Small intestine (tissue), 7 donors: ENCODE results near the gene TUG1. TPM values are rescaled to one million over a fixed set of nuclear protein-coding genes. Genes with fewer than 3 reads are reported as not detected.

Source experiments
- DNase-seq, 2 donors: peaks; one replicate each; pipeline versions ENCODE4 v3.0.0 to v3.0.0-alpha.2; 2013
- FAIRE-seq: peaks from 2 replicates; lab custom pipeline; 2012; peaks lifted over from hg19 to GRCh38; lab: Jason Lieb, UNC
- H3K27ac ChIP-seq, 3 donors: one replicate each; pipeline ENCODE4 v1.5.1; 2013; ENCODE audit warnings: low read length in 2 of 3, mild to moderate bottlenecking in 2 of 3, control low read depth in 1 of 3, inconsistent platforms in 1 of 3, low read depth in 1 of 3, moderate library complexity in 1 of 3
- H3K27me3 ChIP-seq, 3 donors: one replicate each; pipeline ENCODE4 v1.6.1; 2013; ENCODE audit warnings: low read length in 3 of 3, inconsistent platforms in 1 of 3; ENCODE audit not compliant: control insufficient read depth in 3 of 3, insufficient read depth in 3 of 3
- H3K36me3 ChIP-seq, 3 donors: one replicate each; pipeline ENCODE4 v1.6.1; 2013; ENCODE audit warnings: low read length in 3 of 3, inconsistent platforms in 1 of 3, low read depth in 1 of 3, mild to moderate bottlenecking in 1 of 3, moderate library complexity in 1 of 3; ENCODE audit not compliant: control insufficient read depth in 3 of 3, insufficient read depth in 2 of 3
- H3K4me1 ChIP-seq, 3 donors: one replicate each; pipeline ENCODE4 v1.6.1; 2013; ENCODE audit warnings: low read length in 2 of 3, inconsistent platforms in 1 of 3, low read depth in 1 of 3, mild to moderate bottlenecking in 1 of 3, moderate library complexity in 1 of 3; ENCODE audit not compliant: control insufficient read depth in 3 of 3, insufficient read depth in 2 of 3
- H3K4me3 ChIP-seq, 3 donors: one replicate each; pipeline ENCODE4 v1.5.1; 2013; ENCODE audit warnings: low read length in 3 of 3, control low read depth in 1 of 3, inconsistent platforms in 1 of 3, low read depth in 1 of 3, mild to moderate bottlenecking in 1 of 3, moderate library complexity in 1 of 3
- H3K9me3 ChIP-seq, 2 donors: one replicate each; pipeline ENCODE4 v1.6.1; 2013; ENCODE audit warnings: low read depth in 1 of 2, low read length in 1 of 2; ENCODE audit not compliant: control insufficient read depth in 2 of 2, insufficient read depth in 1 of 2
- WGBS, 3 donors: extraction: QIAGEN DNeasy Blood & Tissue Kit; methylation state at CpG; one replicate each; pipeline ENCODE4 v1.1.7; 2013; 5-methylcytosine and 5-hydroxymethylcytosine counted together
- polyA plus RNA-seq, 4 donors: library from polyadenylated mRNA; stranded (reverse) in 3 of 4; unstranded in 1 of 4; fragments of 200-250 nt in 3 of 4; fragments of 120-200 nt in 1 of 4; gene quantifications; one replicate each; pipeline versions ENCODE4 v1.2.1 to v1.2.3, GENCODE V29; 2013
- donor health status: healthy with polysubstance abuse.
- donor health status: control.
- donor health status: control.
- donor health status: Bipolar disorder and iron deficiency.
- donor health status: healthy.

TUG1 gene
- polyA plus RNA-seq, 4 donors = 20.8 to 130 (median 28.8) TPM

GRCh38 chr22:30948930-30949342 is 20.1 kb upstream of the TUG1 start:
- WGBS, 3 donors = 64 to 81% (median 81%) methylated on average over 3 of the region's 3 CpGs
- no peak for DNase-seq

GRCh38 chr22:30949934-30950660 is 19.0 kb upstream of the TUG1 start:
- 77 to 86% (median 79%) methylated on average over 7 of the region's 7 CpGs for WGBS, 3 donors
- Histone ChIP-seq H3K36me3 (peaks cover 9 to 41% (median 17%) of the 10 kb centered on the region in 3 donors), H3K4me1 (no peaks in the 10 kb centered on the region), H3K27me3 (no peaks in the 10 kb centered on the region), H3K4me3 (no peak overlapping the region), H3K9me3 (no peaks in the 10 kb centered on the region), H3K27ac (no peak overlapping the region)
- no peak for FAIRE-seq
- DNase-seq = no peak

More at GRCh38 chr22:30948930-30949342, 20.1 kb upstream of the TUG1 start:
- Histone ChIP-seq H3K27ac (no peak overlapping the region), H3K27me3 (no peaks in the 10 kb centered on the region), H3K9me3 (no peaks in the 10 kb centered on the region), H3K36me3 (peaks cover 17 to 51% (median 19%) of the 10 kb centered on the region in 3 donors), H3K4me1 (no peaks in the 10 kb centered on the region), H3K4me3 (no peak overlapping the region)
- FAIRE-seq = no peak

DNA sequence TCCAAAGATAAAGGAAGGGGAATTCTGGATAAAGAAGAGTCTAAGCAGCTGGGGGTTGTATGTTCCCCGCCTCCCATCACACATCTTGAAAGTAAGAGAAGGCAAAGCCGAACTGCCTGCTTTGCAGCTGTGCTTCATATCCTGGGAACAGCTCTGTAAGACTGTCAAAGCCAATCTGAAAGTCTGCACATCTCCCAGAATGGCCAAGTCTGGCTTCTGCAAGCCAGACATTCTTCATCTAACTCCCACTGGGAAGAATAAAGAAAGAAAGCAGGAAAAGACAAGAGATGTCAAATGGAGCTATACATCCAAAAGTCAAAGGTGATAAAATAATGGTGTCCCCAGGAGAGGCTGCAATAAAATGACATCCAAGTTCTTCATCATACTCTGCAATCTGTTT is 15.9 kb upstream of the TUG1 start:
- H3K36me3 ChIP-seq = peaks cover 2 to 22% (median 10%) of the 10 kb centered on the region in 3 donors
- no peaks in the 10 kb centered on the region for H3K9me3 ChIP-seq
- H3K27ac ChIP-seq = no peak overlapping the region
- FAIRE-seq = no peak
- no peak for DNase-seq
- H3K27me3 ChIP-seq = no peaks in the 10 kb centered on the region
- no peaks in the 10 kb centered on the region for H3K4me1 ChIP-seq
- no peak overlapping the region for H3K4me3 ChIP-seq
- WGBS, 3 donors = 89 to 94% (median 93%) methylated on average over 2 of the region's 2 CpGs

GRCh38 chr22:30955153-30955552 is 13.9 kb upstream of the TUG1 start:
- 91 to 100% (median 93%) methylated on average over 4 of the region's 4 CpGs for WGBS, 3 donors
- Histone ChIP-seq H3K4me3 (no peak overlapping the region), H3K4me1 (no peaks in the 10 kb centered on the region), H3K27ac (no peak overlapping the region), H3K27me3 (no peaks in the 10 kb centered on the region), H3K36me3 (peaks cover 2 to 14% (median 10%) of the 10 kb centered on the region in 3 donors), H3K9me3 (no peaks in the 10 kb centered on the region)
- FAIRE-seq = no peak
- no peak for DNase-seq

DNA sequence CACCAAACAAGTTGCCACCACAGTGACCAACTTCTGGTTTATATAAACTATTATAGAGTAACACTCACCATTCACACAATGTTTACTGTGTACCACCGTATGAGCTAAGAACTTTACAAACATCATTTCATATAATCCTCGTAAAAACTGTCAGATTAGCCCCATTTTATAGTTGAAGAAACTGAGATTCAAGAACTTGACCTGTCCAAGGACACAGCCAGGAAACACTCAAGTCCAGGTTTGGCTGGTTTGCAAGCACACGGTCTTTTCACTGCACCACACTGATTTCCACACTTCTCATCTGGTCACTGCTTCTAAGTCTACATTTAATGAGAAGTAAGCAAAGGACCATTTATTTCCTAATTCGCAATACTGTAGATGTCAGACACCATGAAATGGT is 4.2 kb upstream of the TUG1 start:
- Histone ChIP-seq H3K4me3 (no peak overlapping the region), H3K9me3 (peaks cover 0 to 13% of the 10 kb centered on the region in 2 donors), H3K27ac (no peak overlapping the region), H3K36me3 (peaks cover 0 to 3% (median 0%) of the 10 kb centered on the region in 3 donors), H3K4me1 (peaks cover 0 to 7% (median 4%) of the 10 kb centered on the region in 3 donors), H3K27me3 (no peaks in the 10 kb centered on the region)
- DNase-seq = no peak
- FAIRE-seq = no peak
- WGBS, 3 donors = 88 to 95% (median 94%) methylated on average over 4 of the region's 4 CpGs

GRCh38 chr22:30968015-30968923 is 796 bp upstream of the TUG1 start, which contains the start of gene MORC2:
TSS of gene MORC2 (minus strand) at chr22:30968774. CDS start at chr22:30967889, 885 bp downstream.
- peaks cover 5 to 12% (median 10%) of the 10 kb centered on the region in 3 donors for H3K36me3 ChIP-seq
- H3K4me1 ChIP-seq = peaks cover 2 to 16% (median 12%) of the 10 kb centered on the region in 3 donors
- DNase-seq (peak in 1 of 2 donors; percentile 73), FAIRE-seq (no peak)
- no peaks in the 10 kb centered on the region for H3K27me3 ChIP-seq
- H3K27ac ChIP-seq = peak within 1 kb of the TSS; percentile 94 to 98 (median 94)
- H3K9me3 ChIP-seq = peaks cover 0 to 38% of the 10 kb centered on the region in 2 donors
- 20 to 23% (median 22%) methylated on average over 51 to 53 of the region's 53 CpGs for WGBS, 3 donors
- H3K4me3 ChIP-seq = peak within 1 kb of the TSS; percentile 86 to 97 (median 87)

- Histone ChIP-seq H3K4me3 (peak overlapping the region; percentile 86 to 97 (median 87)), H3K4me1 (peaks cover 2 to 16% (median 12%) of the 10 kb centered on the region in 3 donors), H3K27me3 (no peaks in the 10 kb centered on the region), H3K9me3 (peaks cover 0 to 47% of the 10 kb centered on the region in 2 donors), H3K36me3 (peaks cover 5 to 16% (median 10%) of the 10 kb centered on the region in 3 donors), H3K27ac (peak overlapping the region; percentile 94 to 98 (median 94))
- DNase-seq (peak in 1 of 2 donors; percentile 46), FAIRE-seq (no peak)
- WGBS, 3 donors = 3 to 6% (median 5%) methylated on average over 35 to 49 of the region's 49 CpGs
Observed at GRCh38 chr22:30969532-30970355, 679 bp downstream of the TUG1 start.
